COR-L47 (cell line): ENCODE results near the gene PIK3CD.
"Not testable (repeated sequence)": the region's sequence is repeated elsewhere in the genome, so short reads cannot be mapped to it uniquely, and the experiment has no call there.

Experiments used
- DNase-seq: peaks from one replicate; lab custom pipeline; 2025; lab: John Stamatoyannopoulos, UW

The PIK3CD gene

DNA sequence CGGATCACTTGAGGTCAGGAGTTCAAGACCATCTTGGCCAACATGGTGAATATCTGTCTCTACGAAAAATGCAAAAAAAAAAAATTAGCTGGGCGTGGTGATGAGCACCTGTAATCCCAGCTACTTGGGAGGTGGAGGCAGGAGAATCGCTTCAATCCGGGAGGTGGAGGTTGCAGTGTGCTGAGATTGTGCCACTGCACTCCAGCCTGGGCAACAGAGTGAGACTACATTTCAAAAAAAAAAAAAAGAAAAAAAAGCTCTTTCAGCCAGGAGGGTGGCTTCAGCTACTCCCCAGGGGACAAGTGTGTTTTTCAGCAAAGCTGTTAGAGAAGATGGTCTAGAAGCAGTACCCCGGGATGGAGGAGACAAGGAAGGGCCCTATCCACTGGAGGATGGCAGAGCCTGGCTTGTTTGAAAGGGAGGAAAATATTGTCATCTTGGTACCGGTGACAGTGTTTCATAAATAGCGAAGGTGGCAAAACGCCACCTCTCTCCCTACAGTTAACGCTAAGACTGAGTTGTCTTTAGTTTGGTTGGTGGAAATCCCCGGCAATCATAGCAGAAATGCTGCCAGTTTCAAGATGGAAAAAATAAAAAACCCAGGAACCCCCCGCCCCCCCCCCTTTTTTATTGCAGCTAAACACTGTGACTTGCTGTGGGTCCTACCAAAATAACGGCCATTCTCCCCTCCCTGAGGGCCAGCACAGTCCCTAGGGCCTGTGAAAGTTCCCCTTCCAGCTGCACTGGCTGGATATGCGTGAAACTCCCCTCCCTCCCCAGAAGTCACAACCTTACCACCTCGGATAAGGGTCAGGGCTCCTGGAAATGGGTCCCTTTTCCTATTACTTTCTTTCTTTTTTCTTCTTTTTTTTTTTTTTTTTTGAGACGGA, 3.5 kb downstream of the PIK3CD start:
- DNase-seq, result no peak

- no peak for DNase-seq
Observed at GRCh38 chr1:9655836-9656235, 4.3 kb downstream of the PIK3CD start.

DNA sequence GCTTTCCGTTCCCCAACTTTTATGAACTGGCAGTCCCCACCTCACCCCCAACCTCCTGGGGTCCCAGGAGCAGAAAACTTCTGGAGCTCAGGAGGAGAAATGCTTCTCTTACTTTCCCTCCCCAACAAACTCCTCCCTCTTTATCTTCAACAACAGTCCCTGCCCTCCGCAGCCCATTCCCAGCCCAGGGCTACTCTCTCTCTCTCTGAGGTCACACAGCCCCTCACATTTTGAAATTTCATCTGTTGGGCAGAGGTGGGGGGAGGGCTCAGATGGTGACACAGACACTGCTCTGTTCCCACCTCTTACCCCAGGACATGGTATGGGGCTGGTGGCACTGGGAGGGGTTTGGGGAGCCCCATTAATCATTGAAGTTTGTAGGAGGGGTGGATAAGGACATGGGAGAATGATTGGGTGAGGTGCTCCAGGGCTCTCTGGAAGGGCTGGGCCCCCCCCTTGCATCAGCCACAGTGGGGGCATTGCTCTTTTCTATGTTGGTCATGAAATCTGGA, 6.0 kb downstream of the PIK3CD start:
- no peak for DNase-seq

GRCh38 chr1:9658199-9658598, 6.7 kb downstream of the PIK3CD start:
- no peak for DNase-seq

DNA sequence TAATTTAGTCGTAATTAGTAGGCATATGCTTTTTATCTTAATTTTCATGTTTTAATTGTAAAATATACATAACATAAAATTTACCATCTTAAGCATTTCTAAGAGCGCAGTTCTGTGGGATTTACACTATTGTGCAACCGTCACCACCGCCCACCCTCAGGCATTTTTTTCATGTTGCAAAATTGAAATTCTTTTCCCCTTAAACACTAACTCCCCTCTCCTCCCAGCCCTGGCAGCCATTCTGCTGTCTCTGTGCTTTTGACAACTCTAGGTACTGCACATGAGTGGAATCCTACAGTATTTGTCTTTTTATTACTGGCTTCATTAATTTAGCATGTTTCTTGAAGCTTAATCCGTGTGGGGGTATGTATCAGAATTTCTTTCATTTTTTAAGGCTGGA, 7.8 kb downstream of the PIK3CD start:
- DNase-seq, result no peak

DNA sequence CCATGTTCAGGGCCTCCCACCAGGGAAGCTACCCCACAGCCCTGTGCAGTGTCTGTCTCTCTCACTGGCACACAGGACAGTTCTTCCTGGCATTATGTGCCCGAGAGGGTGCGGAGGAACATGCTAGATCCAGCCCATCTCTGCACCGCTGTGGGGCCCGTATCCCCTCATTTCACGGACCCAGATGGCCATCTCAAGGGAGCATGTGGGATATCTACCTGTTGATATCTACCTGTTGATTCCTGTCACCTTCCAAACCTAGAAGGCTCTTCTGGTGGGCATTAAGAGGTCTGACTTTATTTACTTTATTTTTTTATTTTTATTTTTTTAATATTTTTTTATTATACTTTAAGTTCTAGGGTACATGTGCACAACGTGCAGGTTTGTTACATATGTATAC, 11.7 kb downstream of the PIK3CD start:
- DNase-seq, result no peak

DNA sequence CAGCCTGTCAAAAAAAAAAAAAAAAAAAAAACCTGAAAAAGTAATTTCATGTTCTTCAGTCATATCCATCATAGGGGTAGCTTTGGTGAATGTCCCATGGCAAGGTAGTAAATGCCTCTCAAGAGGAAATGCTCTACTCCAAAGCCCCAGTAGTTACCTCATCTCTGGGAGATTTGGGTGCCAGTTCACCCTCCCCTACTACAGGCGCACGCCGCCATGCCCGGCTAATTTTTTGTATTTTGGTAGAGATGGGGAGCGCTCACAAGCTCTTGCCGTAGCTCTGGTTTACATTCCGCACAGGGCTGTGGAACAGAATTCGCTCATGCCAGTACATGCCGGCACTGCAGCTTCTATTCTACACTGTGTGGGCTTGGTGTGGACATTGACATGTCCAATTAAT, 13.7 kb downstream of the PIK3CD start:
- DNase-seq, result no peak

DNA sequence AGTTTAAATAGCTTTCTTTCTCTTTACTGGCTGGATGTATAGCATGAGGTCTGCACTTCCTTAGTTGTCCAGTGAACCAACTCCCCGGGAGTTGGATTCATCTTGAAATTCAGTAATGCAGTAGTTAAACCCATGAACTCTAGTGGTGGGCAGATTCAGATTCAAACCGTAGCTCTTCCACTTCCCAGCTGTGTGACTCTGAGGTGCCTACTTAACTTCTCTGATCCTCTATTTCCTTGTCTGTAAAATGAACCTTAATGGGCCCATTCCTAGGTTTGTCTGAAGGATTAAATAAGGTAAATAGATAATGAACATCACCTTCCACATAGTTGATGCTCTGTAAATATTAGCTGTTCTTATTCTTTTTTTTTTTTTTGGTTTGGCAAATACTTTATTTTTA, 16.5 kb downstream of the PIK3CD start:
- no peak for DNase-seq

GRCh38 chr1:9670085-9670484, 18.6 kb downstream of the PIK3CD start:
- DNase-seq, result no peak

DNA sequence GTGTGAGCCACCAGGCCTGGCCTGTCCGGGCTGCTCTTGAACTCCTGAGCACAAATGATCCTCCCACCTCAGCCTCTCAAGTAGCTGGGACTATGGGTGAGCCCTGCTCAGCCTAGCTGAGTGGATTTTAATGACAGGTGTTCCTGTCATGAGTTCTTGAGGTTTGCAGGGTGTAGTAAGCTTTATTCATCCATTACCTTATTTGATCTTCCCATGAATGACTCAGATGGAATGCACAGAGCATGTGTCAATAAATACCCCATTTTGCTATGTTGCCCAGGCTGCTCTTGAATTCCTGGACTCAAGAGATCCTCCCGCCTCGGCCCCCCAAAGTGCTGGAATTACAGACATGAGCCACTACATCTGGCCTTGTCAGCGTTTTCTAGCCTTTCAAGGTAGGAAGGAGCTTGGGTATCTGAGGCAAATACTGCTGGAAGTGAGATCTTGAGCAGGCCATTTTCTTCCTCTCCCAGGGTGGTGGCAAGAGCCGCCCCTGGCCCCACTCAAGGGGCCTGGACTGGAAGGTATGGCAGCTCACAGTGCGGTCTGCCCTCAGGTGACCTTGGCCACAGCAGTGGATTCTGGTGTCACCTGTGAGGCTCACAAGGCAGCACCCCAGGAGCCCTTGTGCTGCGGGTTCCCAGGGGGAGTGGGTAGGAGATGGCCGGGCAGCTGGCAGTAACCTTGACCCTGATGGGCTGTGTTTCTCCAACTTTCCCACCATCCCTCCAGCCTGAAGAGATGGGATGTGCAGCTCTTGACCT, 20.0 kb downstream of the PIK3CD start:
- DNase-seq, result no peak

DNA sequence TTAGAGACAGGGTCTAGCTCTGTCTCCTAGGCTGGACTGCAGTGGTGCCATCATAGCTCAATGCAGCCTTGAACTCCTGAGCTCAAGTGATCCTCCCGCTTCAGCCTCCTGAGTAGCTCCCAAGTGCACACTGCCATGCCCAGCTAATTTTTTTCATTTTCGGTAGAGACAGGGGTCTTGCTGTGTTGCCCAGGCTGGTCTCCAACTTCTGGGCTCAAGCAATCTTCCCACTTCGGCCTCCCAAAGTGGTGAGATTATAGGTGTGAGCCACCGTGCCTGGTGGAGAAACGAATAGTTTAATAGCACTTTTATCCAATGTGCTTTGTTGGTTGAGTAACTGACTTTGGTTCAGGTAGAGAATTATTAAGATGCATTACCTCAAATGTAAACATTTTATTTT, 20.9 kb downstream of the PIK3CD start:
- no peak for DNase-seq

- no peak for DNase-seq
Observed at GRCh38 chr1:9675393-9675792, 23.9 kb downstream of the PIK3CD start.

DNA sequence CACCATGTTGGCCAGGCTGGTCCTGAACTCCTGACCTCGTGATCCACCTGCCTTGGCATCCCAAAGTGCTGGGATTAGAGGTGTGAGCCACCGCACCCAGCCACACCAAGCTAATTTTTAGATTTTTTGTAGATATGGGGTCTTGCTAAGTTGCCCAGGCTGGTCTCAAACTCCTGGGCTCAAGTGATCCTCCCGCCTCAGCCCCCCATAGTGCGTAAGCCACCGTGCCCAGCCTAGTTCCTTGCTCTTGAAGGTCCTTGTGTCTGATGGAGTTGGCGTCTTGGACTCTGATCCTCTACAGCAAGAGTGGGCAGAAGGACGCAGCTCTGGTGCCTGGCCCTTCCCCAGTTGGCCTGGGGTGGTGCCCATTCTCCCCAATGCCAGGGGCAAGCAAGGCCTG, 24.6 kb downstream of the PIK3CD start:
- DNase-seq, result not testable (repeated sequence)

- DNase-seq, result no peak
Observed at GRCh38 chr1:9676815-9677393, 25.4 kb downstream of the PIK3CD start.

DNA sequence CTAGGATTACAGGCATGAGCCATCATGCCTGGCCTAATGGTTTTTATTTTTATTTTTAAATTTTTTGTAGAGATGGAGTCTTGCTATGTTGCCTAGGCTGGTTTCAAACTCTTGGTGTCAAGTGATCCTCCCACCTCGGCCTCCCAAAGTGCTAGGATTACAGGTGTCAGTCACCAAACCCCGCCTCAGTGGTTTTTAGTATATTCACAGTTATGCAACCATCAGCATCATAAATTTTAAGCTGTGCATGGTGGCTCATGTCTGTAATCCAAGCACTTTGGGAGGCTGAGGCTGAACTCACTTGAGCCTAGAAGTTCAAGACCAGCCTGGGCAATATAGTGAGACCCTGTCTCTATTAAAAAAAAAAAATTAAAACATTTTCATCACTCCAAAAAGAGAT, 28.6 kb downstream of the PIK3CD start:
- DNase-seq, result no peak

DNA sequence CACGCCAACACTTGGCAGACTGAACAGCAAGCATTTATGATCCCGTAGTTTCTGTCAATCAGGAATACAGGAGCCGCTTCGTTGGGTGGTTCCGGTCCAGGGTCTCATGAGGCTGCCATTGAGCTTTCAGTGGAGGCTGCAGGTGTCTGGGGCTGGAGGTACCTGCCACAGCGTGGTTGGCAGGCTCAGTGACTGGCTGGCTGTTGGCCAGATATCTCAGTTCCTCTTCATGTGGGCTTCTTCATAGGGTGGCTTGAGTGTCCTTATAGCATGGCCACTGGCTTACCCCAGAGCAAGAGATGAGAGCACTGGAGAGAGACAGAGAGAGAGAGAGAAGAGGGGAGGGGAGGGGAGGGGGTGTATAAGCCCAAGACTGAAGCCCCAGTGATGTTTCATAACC, 29.3 kb downstream of the PIK3CD start:
- no peak for DNase-seq

DNA sequence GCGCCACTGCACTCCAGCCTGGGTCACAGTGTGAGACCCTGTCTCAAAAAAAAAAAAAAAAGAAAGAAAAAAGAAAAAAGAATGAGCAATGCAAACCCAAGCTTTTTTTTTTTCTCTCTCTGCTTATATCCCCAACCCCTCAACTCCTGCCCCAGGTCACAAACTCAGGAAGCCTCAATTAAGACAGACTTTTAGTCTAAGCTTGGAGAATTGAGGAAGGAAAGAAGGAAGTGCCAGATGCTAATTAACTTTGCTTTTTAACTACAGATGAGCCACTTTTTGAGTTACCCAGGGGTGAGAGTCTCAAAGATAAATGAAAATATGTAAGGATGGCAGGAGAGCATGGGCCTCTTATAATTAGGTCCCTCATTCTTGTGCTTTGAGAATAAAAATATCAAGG, 33.3 kb downstream of the PIK3CD start:
- DNase-seq, result no peak

DNA sequence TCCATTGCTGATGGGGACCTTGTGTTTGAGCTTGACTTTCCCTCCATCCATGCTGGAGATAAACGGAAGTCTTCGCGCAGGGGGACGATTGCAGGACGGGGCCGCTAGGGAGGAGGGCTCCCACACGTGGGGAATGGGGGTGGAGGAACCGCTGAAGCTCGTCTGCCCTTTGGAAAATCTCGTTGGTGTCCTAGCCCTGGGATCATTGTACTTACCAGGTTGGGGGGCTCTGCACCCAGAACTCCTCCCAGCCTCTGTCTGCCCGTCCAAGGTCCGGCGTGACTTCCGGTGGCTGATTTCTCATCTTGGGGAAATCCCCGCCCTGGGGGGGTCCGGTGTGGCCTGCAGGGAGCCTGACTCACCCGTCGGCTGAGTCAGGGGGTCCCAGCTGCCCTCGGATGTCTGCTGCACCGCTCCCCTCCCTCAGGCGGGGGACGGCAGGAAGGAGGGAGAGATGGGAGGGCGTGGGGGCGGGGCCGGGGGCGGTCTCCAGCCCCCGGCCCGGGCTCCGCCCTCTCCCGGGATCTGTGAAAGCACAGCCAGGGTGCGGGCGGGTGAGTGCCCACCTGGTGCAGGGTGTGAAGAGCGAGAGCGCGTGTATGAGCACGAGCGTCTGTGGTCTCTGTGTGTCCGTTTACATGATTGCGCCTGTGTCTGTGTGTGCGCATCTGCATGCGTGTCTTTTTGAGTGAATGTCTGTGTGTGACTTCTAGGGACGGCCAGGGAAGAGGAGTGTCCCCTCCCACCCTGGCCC, 35.8 kb downstream of the PIK3CD start:
- peak; percentile 62 for DNase-seq

- no peak for DNase-seq
Observed at GRCh38 chr1:9687874-9688582, 36.5 kb downstream of the PIK3CD start.

DNA sequence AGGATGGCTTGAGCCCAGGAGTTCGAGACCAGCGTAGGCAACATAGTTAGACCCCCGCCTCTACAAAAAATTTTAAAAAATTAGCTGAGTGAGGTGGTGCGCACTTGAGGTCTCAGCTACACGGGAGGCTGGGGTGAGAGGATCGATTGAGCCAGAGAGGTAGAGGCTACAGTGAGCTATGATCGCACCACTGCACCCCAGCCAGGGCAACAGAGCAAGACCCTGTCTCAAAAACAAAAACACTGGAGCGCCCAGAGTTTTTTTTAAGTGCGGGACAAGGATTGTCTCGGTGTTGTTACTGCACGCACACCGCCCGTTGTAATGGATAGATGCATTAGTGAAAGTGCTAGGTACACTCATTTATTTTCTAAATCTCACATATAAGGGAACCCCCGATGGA, 37.1 kb downstream of the PIK3CD start:
- DNase-seq, result no peak

GRCh38 chr1:9689011-9689706, 37.6 kb downstream of the PIK3CD start:
- DNase-seq, result peak; percentile 73
